HepG2 (cell line): Measurements from ENCODE around the gene CAPN9. TPM values are rescaled to one million over a fixed set of nuclear protein-coding genes. Genes with fewer than 3 reads are reported as not detected.

Source experiments
- FUBP1 ChIP-seq: sonication (generic); formaldehyde crosslinking; IDR thresholded peaks from 2 replicates; pipeline ENCODE4 v1.5.1; 2020; ENCODE audit warnings: missing genetic modification reagents, mild to moderate bottlenecking, borderline replicate concordance
- HNRNPL ChIP-seq: fragments of 200-400 bp; formaldehyde crosslinking; IDR thresholded peaks from 2 replicates; pipeline ENCODE4 v1.6.1; 2017; ENCODE audit warnings: mild to moderate bottlenecking, low read depth, low read length
- HOXD1 ChIP-seq: sonication (generic); formaldehyde crosslinking; IDR thresholded peaks from 2 replicates; pipeline ENCODE4 v1.5.0; 2020; ENCODE audit warnings: missing genetic modification reagents
- MYNN ChIP-seq: sonication (generic); formaldehyde crosslinking; IDR thresholded peaks from 2 replicates; pipeline ENCODE4 v1.4.0; 2020; ENCODE audit warnings: mild to moderate bottlenecking, low read depth, missing genetic modification reagents
- NAIF1 ChIP-seq: sonication (generic); formaldehyde crosslinking; IDR thresholded peaks from 2 replicates; pipeline ENCODE4 v1.5.0; 2020; ENCODE audit warnings: mild to moderate bottlenecking, missing genetic modification reagents, borderline replicate concordance
- NFIB ChIP-seq: sonication (generic); formaldehyde crosslinking; IDR thresholded peaks from 2 replicates; pipeline ENCODE4 v1.9.0; 2021; ENCODE audit warnings: missing genetic modification reagents, mild to moderate bottlenecking, borderline replicate concordance
- PAF1 ChIP-seq: IDR thresholded peaks from 2 replicates; pipeline ENCODE4 v1.6.1; 2016; ENCODE audit warnings: missing genetic modification reagents, missing compliant biosample characterization
- PATZ1 ChIP-seq: sonication (generic); formaldehyde crosslinking; IDR thresholded peaks from 2 replicates; pipeline ENCODE4 v1.4.0; 2020; ENCODE audit warnings: missing genetic modification reagents
- PHF21A ChIP-seq: sonication (generic); formaldehyde crosslinking; IDR thresholded peaks from 2 replicates; pipeline ENCODE4 v1.5.0; 2020; ENCODE audit warnings: mild to moderate bottlenecking, missing genetic modification reagents
- POLR2AphosphoS5 ChIP-seq: IDR thresholded peaks from 2 replicates; pipeline ENCODE4 v1.6.1; 2012; ENCODE audit warnings: low read depth, low read length
- RARA ChIP-seq: IDR thresholded peaks from 2 replicates; pipeline ENCODE4 v1.6.1; 2016; ENCODE audit warnings: missing genetic modification reagents, missing compliant biosample characterization
- RARG ChIP-seq: sonication (generic); formaldehyde crosslinking; IDR thresholded peaks from 2 replicates; pipeline ENCODE4 v1.4.0; 2020; ENCODE audit warnings: low read depth, mild to moderate bottlenecking, missing genetic modification reagents
- SRSF9 ChIP-seq: fragments of 200-400 bp; formaldehyde crosslinking; IDR thresholded peaks from 2 replicates; pipeline ENCODE4 v1.6.1; 2018; ENCODE audit warnings: borderline replicate concordance, mild to moderate bottlenecking, low read depth, low read length; ENCODE audit not compliant: insufficient read depth, poor library complexity, severe bottlenecking
- TEAD3 ChIP-seq: optimal IDR thresholded peaks from 2 replicates; pipeline ENCODE3; 2016; ENCODE audit warnings: borderline replicate concordance
- USF2 ChIP-seq, 2 experiments: sonication (generic) in 1 of 2; formaldehyde crosslinking in 1 of 2; IDR thresholded peaks; 2 replicates each; pipeline versions ENCODE4 v1.5.1 to v1.6.1; 2011 to 2020; ENCODE audit warnings: borderline replicate concordance in 1 of 2, low read depth in 1 of 2, low read length in 1 of 2, mild to moderate bottlenecking in 1 of 2, missing genetic modification reagents in 1 of 2, moderate library complexity in 1 of 2
- ZBTB21 ChIP-seq: sonication (generic); formaldehyde crosslinking; IDR thresholded peaks from 2 replicates; pipeline ENCODE4 v1.4.0; 2020; ENCODE audit warnings: missing genetic modification reagents
- ZBTB7A ChIP-seq: sonication (generic); formaldehyde crosslinking; IDR thresholded peaks from 2 replicates; pipeline ENCODE4 v1.8.0; 2022; ENCODE audit warnings: mild to moderate bottlenecking, missing genetic modification reagents
- ZFP82 ChIP-seq: sonication (generic); formaldehyde crosslinking; IDR thresholded peaks from 2 replicates; pipeline ENCODE4 v1.5.1; 2020; ENCODE audit warnings: mild to moderate bottlenecking, missing genetic modification reagents, borderline replicate concordance
- ZKSCAN8 ChIP-seq: IDR thresholded peaks from 2 replicates; pipeline ENCODE4 v1.6.1; 2016; ENCODE audit warnings: borderline replicate concordance, missing genetic modification reagents, missing compliant biosample characterization
- ZNF512 ChIP-seq: sonication (generic); formaldehyde crosslinking; IDR thresholded peaks from 2 replicates; pipeline ENCODE4 v1.4.0; 2020; ENCODE audit warnings: mild to moderate bottlenecking, missing genetic modification reagents
- ZNF749 ChIP-seq: sonication (generic); formaldehyde crosslinking; IDR thresholded peaks from 2 replicates; pipeline ENCODE4 v1.8.0; 2022; ENCODE audit warnings: mild to moderate bottlenecking, missing genetic modification reagents, moderate library complexity, borderline replicate concordance
- ZNF761 ChIP-seq: sonication (generic); formaldehyde crosslinking; conservative IDR thresholded peaks from 2 replicates; pipeline ENCODE4 v1.4.0; 2020; ENCODE audit warnings: mild to moderate bottlenecking, missing genetic modification reagents
- polyA plus RNA-seq, 8 experiments: library from polyadenylated mRNA; depleted of rRNA in 3 of 8; stranded (reverse) in 7 of 8; unstranded in 1 of 8; fragments of >200 nt; fragmentation: Illumina TruSeq in 4 of 8; extraction: Trizol in 4 of 8; gene quantifications; 2 replicates each; pipeline versions ENCODE4 v1.2.1 to v1.2.3, GENCODE V29; 2011 to 2016; ENCODE audit warnings: low read depth in 4 of 8, missing spikeins in 1 of 8, mixed read lengths in 1 of 8; ENCODE audit not compliant: insufficient read depth in 1 of 8
- total RNA-seq, 5 experiments: library from RNA; depleted of rRNA; stranded (reverse); fragments of >200 nt; fragmentation: Illumina TruSeq; extraction: Trizol; gene quantifications; 2 replicates each; pipeline ENCODE4 v1.2.3, GENCODE V29; 2016; ENCODE audit warnings: low read depth in 1 of 5

CAPN9 gene
- total and polyA plus RNA-seq, 2 of the 13 experiments (the other 11 are each of a cell fraction or from before 2014, with no cell fraction given) = 0.04 to 0.31 TPM

GRCh38 chr1:230785636-230786384 is 38.6 kb downstream of the CAPN9 start (continued):
- TF ChIP-seq RARA (CRISPR knock-in tag) (peak; percentile 32; the same call in 1 of the 2 replicates), POLR2AphosphoS5 (no peak), MYNN (no peak), ZFP82 (CRISPR knock-in tag) (no peak), PAF1 (no peak), FUBP1 (CRISPR knock-in tag) (no peak), ZNF512 (CRISPR knock-in tag) (no peak), ZNF749 (no peak), USF2 (IDR thresholded peaks at IDR 0.05; ENCODE audit: low read depth, low read length) (no peak), USF2 (CRISPR knock-in tag; IDR thresholded peaks at IDR 0.05; ENCODE audit: borderline replicate concordance) (no peak), ZBTB21 (CRISPR knock-in tag) (no peak), HOXD1 (CRISPR knock-in tag) (no peak), ZKSCAN8 (CRISPR knock-in tag) (no peak), NAIF1 (CRISPR knock-in tag) (no peak), ZNF761 (no peak), RARG (CRISPR knock-in tag) (no peak), ZBTB7A (CRISPR knock-in tag) (peak; percentile 40; the same call in 1 of the 2 replicates), PATZ1 (CRISPR knock-in tag) (peak; percentile 91), PHF21A (CRISPR knock-in tag) (0 out of 2 replicates have a peak, but pooled peaks have one; percentile 14), SRSF9 (no peak), TEAD3 (CRISPR knock-in tag) (peak; percentile 30), NFIB (CRISPR knock-in tag) (no peak), HNRNPL (no peak)
